CD14-positive monocyte (primary cell): ENCODE measurements around the gene RAB6B. TPM values are rescaled to one million over a fixed set of nuclear protein-coding genes. Genes with fewer than 3 reads are reported as not detected.

Experiments
- DNase-seq, 3 donors: peaks; one replicate each; pipeline ENCODE4 v3.0.0-alpha.2; 2011 to 2022
- H2AFZ ChIP-seq: 2 replicates; pipeline ENCODE4 v1.6.0; 2012; ENCODE audit warnings: mild to moderate bottlenecking, low read depth, low read length, inconsistent platforms; ENCODE audit not compliant: insufficient read depth, poor library complexity, severe bottlenecking
- H3K27ac ChIP-seq, 2 donors: 1 replicate in 1 of 2; 2 replicates in 1 of 2; pipeline ENCODE4 v1.5.1; 2012 to 2013; ENCODE audit warnings: low read length in 2 of 2, control low read depth in 1 of 2, inconsistent platforms in 1 of 2, low read depth in 1 of 2, mild to moderate bottlenecking in 1 of 2
- H3K27me3 ChIP-seq, 2 donors: one replicate each; pipeline versions ENCODE4 v1.6.0 to v1.6.1; 2011 to 2013; ENCODE audit warnings: low read length in 2 of 2; ENCODE audit not compliant: control insufficient read depth in 2 of 2, insufficient read depth in 2 of 2
- H3K36me3 ChIP-seq, 2 donors: replicated peaks in 1 of 2; 1 replicate in 1 of 2; 2 replicates in 1 of 2; pipeline versions ENCODE4 v1.5.1 to v1.6.1; 2012 to 2013; ENCODE audit warnings: low read length in 2 of 2, control low read depth in 1 of 2, inconsistent platforms in 1 of 2, mild to moderate bottlenecking in 1 of 2; ENCODE audit not compliant: insufficient read depth in 2 of 2, control insufficient read depth in 1 of 2
- H3K4me1 ChIP-seq, 2 donors: 1 replicate in 1 of 2; 2 replicates in 1 of 2; pipeline versions ENCODE4 v1.5.1 to v1.6.1; 2012 to 2013; ENCODE audit warnings: low read length in 2 of 2, control low read depth in 1 of 2, inconsistent platforms in 1 of 2, mild to moderate bottlenecking in 1 of 2, moderate library complexity in 1 of 2; ENCODE audit not compliant: insufficient read depth in 2 of 2, control insufficient read depth in 1 of 2
- H3K4me2 ChIP-seq: replicated peaks from 2 replicates; pipeline ENCODE3; 2012; ENCODE audit warnings: low read length, moderate library complexity, mild to moderate bottlenecking; ENCODE audit not compliant: poor library complexity, severe bottlenecking; ENCODE audit errors: extremely low read depth
- H3K4me3 ChIP-seq, 3 experiments: fragments of 200-600 bp in 1 of 3; sonication (generic) in 1 of 3; replicated peaks in 1 of 3; 1 replicate in 2 of 3; 2 replicates in 1 of 3; pipeline ENCODE4 v1.5.1; 2011 to 2013; ENCODE audit warnings: low read length in 3 of 3, mild to moderate bottlenecking in 3 of 3, control low read depth in 2 of 3, low read depth in 2 of 3, inconsistent platforms in 1 of 3, moderate library complexity in 1 of 3
- H3K79me2 ChIP-seq: 2 replicates; pipeline ENCODE4 v1.6.0; 2012; ENCODE audit warnings: mild to moderate bottlenecking, control low read depth, inconsistent platforms, low read length, moderate library complexity; ENCODE audit not compliant: insufficient read depth
- H3K9ac ChIP-seq: 2 replicates; pipeline ENCODE4 v1.6.0; 2017; ENCODE audit warnings: low read length, mild to moderate bottlenecking; ENCODE audit not compliant: insufficient read depth, poor library complexity, severe bottlenecking
- H3K9me3 ChIP-seq, 2 donors: replicated peaks in 1 of 2; 1 replicate in 1 of 2; 2 replicates in 1 of 2; pipeline versions ENCODE4 v1.5.1 to v1.6.1; 2012 to 2013; ENCODE audit warnings: low read length in 2 of 2, control low read depth in 1 of 2; ENCODE audit not compliant: control insufficient read depth in 1 of 2, insufficient read depth in 1 of 2
- H4K20me1 ChIP-seq: 2 replicates; pipeline ENCODE4 v1.6.0; 2012; ENCODE audit warnings: mild to moderate bottlenecking, low read length, control low read depth, moderate library complexity; ENCODE audit not compliant: insufficient read depth
- H3K27ac Mint-ChIP-seq, 7 donors: one replicate each; pipeline ENCODE4 v1.8.0; 2020; ENCODE audit warnings: mild to moderate bottlenecking in 7 of 7, mixed read lengths in 7 of 7, moderate library complexity in 6 of 7, inconsistent platforms in 2 of 7
- H3K27me3 Mint-ChIP-seq, 3 donors: one replicate each; pipeline ENCODE4 v1.8.0; 2021 to 2022; ENCODE audit warnings: low read depth in 3 of 3, mild to moderate bottlenecking in 3 of 3, mixed read lengths in 3 of 3, moderate library complexity in 3 of 3, inconsistent platforms in 1 of 3
- H3K36me3 Mint-ChIP-seq, 2 donors: one replicate each; pipeline ENCODE4 v1.8.0; 2020; ENCODE audit warnings: mixed read lengths in 2 of 2, inconsistent platforms in 1 of 2, mild to moderate bottlenecking in 1 of 2
- H3K4me1 Mint-ChIP-seq: one replicate; pipeline ENCODE4 v1.8.0; 2020; ENCODE audit warnings: mild to moderate bottlenecking, mixed read lengths
- H3K4me3 Mint-ChIP-seq, 2 donors: one replicate each; pipeline ENCODE4 v1.8.0; 2020; ENCODE audit warnings: mild to moderate bottlenecking in 2 of 2, mixed read lengths in 2 of 2, moderate library complexity in 1 of 2
- H3K9me3 Mint-ChIP-seq, 7 donors: one replicate each; pipeline ENCODE4 v1.8.0; 2020 to 2022; ENCODE audit warnings: mixed read lengths in 7 of 7, mild to moderate bottlenecking in 6 of 7, moderate library complexity in 6 of 7, inconsistent platforms in 2 of 7
- WGBS: methylation state at CpG from one replicate; pipeline ENCODE4 v1.1.5; 2013; ENCODE audit warnings: missing lambda C conversion rate; ENCODE audit not compliant: insufficient coverage; 5-methylcytosine and 5-hydroxymethylcytosine counted together
- intact Hi-C, 2 donors: fragments of 100-400 bp; cut with micrococcal nuclease; formaldehyde crosslinking; loops; one replicate each; pipeline versions ENCODE4 v1.15.0 to v1.15.1; 2023
- polyA plus RNA-seq, 3 donors: library from polyadenylated mRNA; depleted of rRNA in 1 of 3; unstranded in 2 of 3; stranded (reverse) in 1 of 3; fragments of 300-500 nt in 2 of 3; fragments of >200 nt in 1 of 3; fragmentation: Illumina TruSeq in 2 of 3; gene quantifications; 1 replicate in 2 of 3; 2 replicates in 1 of 3; pipeline ENCODE4 v1.2.3, GENCODE V29; 2012 to 2021
- TF ChIP-seq, protein P1 (sequence below): fragments of 200-600 bp; IDR thresholded peaks from one replicate; pipeline ENCODE4 v1.8.0; 2022; ENCODE audit warnings: antibody characterized with exemption, mild to moderate bottlenecking

The RAB6B gene
- polyA plus RNA-seq, 3 donors: 0.46 TPM; not detected in 2

DNA sequence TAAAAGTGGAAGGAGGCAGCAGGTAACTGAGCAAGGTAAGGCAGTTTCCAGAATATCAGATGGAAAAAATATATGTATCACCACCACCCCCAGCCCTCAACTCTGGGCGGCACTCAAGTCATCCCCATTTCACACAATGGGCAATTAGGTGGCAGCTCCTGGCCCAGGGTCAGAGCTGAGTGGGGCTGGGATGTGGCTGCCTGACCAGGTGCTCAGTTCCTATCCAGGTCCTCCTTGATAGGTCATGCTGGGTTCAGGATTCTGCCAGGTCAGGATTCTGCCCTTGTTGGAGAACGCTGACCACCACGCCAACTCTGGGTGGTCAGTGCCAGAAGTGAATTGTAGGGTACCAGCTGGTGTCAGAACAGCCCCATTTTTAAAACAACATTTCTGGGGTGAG lies 29.5 kb downstream of the RAB6B start:
- WGBS: 100% methylated on average over 1 of the region's 3 CpGs
- Mint-ChIP-seq H3K4me1 (no peaks in the 10 kb centered on the region), H3K9me3 (no peaks in the 10 kb centered on the region), H3K27me3 (peaks cover 0 to 3% (median 3%) of the 10 kb centered on the region in 3 donors), H3K36me3 (no peaks in the 10 kb centered on the region), H3K27ac (no peak overlapping the region), H3K4me3 (no peak overlapping the region)
- no peak overlapping the region for H3K9ac ChIP-seq
- H3K36me3 ChIP-seq: no peaks in the 10 kb centered on the region
- DNase-seq: no peak
- H3K27me3 ChIP-seq: no peaks in the 10 kb centered on the region
- H3K4me1 ChIP-seq: no peaks in the 10 kb centered on the region
- intact Hi-C loops: no loop called here
- no peak overlapping the region for H2AFZ ChIP-seq
- H3K4me2 ChIP-seq: no peak overlapping the region
- H3K27ac ChIP-seq: no peak overlapping the region
- H3K4me3 ChIP-seq: no peak overlapping the region
- TF ChIP-seq, protein P1, sequence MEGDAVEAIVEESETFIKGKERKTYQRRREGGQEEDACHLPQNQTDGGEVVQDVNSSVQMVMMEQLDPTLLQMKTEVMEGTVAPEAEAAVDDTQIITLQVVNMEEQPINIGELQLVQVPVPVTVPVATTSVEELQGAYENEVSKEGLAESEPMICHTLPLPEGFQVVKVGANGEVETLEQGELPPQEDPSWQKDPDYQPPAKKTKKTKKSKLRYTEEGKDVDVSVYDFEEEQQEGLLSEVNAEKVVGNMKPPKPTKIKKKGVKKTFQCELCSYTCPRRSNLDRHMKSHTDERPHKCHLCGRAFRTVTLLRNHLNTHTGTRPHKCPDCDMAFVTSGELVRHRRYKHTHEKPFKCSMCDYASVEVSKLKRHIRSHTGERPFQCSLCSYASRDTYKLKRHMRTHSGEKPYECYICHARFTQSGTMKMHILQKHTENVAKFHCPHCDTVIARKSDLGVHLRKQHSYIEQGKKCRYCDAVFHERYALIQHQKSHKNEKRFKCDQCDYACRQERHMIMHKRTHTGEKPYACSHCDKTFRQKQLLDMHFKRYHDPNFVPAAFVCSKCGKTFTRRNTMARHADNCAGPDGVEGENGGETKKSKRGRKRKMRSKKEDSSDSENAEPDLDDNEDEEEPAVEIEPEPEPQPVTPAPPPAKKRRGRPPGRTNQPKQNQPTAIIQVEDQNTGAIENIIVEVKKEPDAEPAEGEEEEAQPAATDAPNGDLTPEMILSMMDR: no peak
- no peaks in the 10 kb centered on the region for H4K20me1 ChIP-seq
- H3K79me2 ChIP-seq: no peaks in the 10 kb centered on the region
- H3K9me3 ChIP-seq: no peaks in the 10 kb centered on the region

DNA sequence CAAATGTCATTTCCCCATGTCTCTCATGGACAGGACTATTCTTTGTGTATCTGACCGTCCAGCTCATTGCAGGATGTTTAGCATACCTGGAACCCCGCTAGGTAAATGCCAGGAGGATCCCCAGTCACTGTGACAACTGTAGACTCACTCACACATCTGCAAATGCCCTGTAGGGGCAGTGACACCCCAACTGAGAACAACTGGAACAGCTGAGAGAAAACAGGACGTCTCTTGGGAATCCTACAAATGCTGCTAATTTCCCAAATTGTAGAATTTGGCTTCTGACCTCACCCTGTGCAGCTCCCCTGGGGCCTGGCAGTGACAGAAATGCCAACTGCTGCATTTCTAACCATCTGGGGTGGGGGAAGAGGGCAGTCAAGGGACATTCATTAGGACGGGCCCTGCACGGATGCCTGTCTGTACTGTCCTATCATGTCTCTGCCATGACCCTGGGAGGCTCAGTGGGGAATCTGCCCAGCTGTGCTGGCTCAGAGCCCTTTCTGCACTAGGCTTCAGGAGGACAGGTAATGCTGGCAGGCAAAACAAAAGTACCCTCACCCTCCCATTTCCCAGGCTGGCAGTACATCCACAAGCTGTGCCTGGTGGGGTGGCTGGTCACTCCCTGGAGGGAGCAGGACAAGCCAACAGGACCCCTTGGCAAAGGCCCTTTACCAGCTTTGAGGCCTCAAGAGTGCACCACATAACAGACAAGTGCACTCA lies 30.4 kb downstream of the RAB6B start:
- no peaks in the 10 kb centered on the region for H4K20me1 ChIP-seq
- no peak for DNase-seq
- H3K4me3 ChIP-seq: no peak overlapping the region
- WGBS: 97% methylated on average over 4 of the region's 5 CpGs
- no peaks in the 10 kb centered on the region for H3K36me3 Mint-ChIP-seq
- no peaks in the 10 kb centered on the region for H3K79me2 ChIP-seq
- H3K9me3 Mint-ChIP-seq: no peaks in the 10 kb centered on the region
- H3K4me3 Mint-ChIP-seq: no peak overlapping the region
- no peaks in the 10 kb centered on the region for H3K27me3 ChIP-seq
- no peak overlapping the region for H3K4me2 ChIP-seq
- no peaks in the 10 kb centered on the region for H3K36me3 ChIP-seq
- H3K27me3 Mint-ChIP-seq: peaks cover 0 to 2% (median 2%) of the 10 kb centered on the region in 3 donors
- H3K9ac ChIP-seq: no peak overlapping the region
- H3K4me1 ChIP-seq: no peaks in the 10 kb centered on the region
- TF ChIP-seq, protein P1: no peak
- H2AFZ ChIP-seq: no peak overlapping the region
- H3K27ac ChIP-seq: no peak overlapping the region
- no peaks in the 10 kb centered on the region for H3K9me3 ChIP-seq
- no peak overlapping the region for H3K27ac Mint-ChIP-seq
- H3K4me1 Mint-ChIP-seq: no peaks in the 10 kb centered on the region
- intact Hi-C loops: no loop called here
